HG03460 (cell line): ENCODE measurements around the gene TMEM215.

Source experiments
- ATAC-seq: cut with Tn5 transposase; IDR thresholded peaks from one replicate; pipeline ENCODE4 v1.9.1; 2021; ENCODE audit not compliant: unreplicated experiment

Gene TMEM215

GRCh38 chr9:32832346-32832745 lies 49.0 kb downstream of the TMEM215 start:
- no peak for ATAC-seq
